Immature natural killer cell (primary cell): ENCODE results near the gene FAM177B. TPM values are rescaled to one million over a fixed set of nuclear protein-coding genes. Genes with fewer than 3 reads are reported as not detected.

Source experiments
- polyA plus RNA-seq, 3 donors: library from polyadenylated mRNA; unstranded; fragments of 300-500 nt; fragmentation: Illumina TruSeq; gene quantifications; one replicate each; pipeline ENCODE4 v1.2.3, GENCODE V29; 2021

FAM177B gene
- polyA plus RNA-seq, 3 donors from 2014 or later: not detected

Other genes with a start within 250 kb of the FAM177B start
- not detected for gene HHIPL2, start 189.1 kb upstream of the FAM177B start, polyA plus RNA-seq
- 1 to 10 TPM in 2 of 3 donors, under 1 TPM in 1; 0.98 to 8.3 (median 3.4) TPM for gene TAF1A, start 147.3 kb upstream of the FAM177B start, polyA plus RNA-seq
- gene MIA3, start 119.1 kb upstream of the FAM177B start, polyA plus RNA-seq: 10 to 100 TPM; 24.5 to 61.6 (median 50.8) TPM
- gene AIDA, start 24.7 kb upstream of the FAM177B start, polyA plus RNA-seq: 10 to 100 TPM; 16.7 to 22.0 (median 21.2) TPM
- 10 to 100 TPM; 17.5 to 26.5 (median 22.1) TPM for gene BROX, start 24.6 kb upstream of the FAM177B start, polyA plus RNA-seq
- gene DISP1, start 77.8 kb downstream of the FAM177B start, polyA plus RNA-seq: 1 to 10 TPM; 2.5 to 5.1 (median 2.8) TPM